GM06990 (cell line): Measurements from ENCODE around the gene UBN1.

Experiments
- DNase-seq: peaks from one replicate; pipeline ENCODE4 v3.0.0-alpha.2; 2011; ENCODE audit not compliant: insufficient read length; ENCODE audit errors: extremely low read depth
- H3K27me3 ChIP-seq: replicated peaks from 2 replicates; pipeline ENCODE4 v1.6.0; 2011; ENCODE audit warnings: low read length; ENCODE audit not compliant: control insufficient read depth, insufficient read depth
- H3K36me3 ChIP-seq: 2 replicates; pipeline ENCODE4 v1.5.1; 2011; ENCODE audit warnings: low read length; ENCODE audit not compliant: control insufficient read depth, insufficient read depth
- H3K4me3 ChIP-seq: replicated peaks from 2 replicates; pipeline ENCODE4 v1.5.1; 2011; ENCODE audit warnings: low read depth, mild to moderate bottlenecking, control low read depth, low read length
- TF ChIP-seq, protein P1 (sequence below): IDR thresholded peaks from 2 replicates; pipeline ENCODE4 v1.5.1; 2011; ENCODE audit warnings: low read length, control low read depth, mild to moderate bottlenecking, inconsistent platforms; ENCODE audit not compliant: insufficient read depth, poor library complexity, severe bottlenecking

Gene UBN1

DNA sequence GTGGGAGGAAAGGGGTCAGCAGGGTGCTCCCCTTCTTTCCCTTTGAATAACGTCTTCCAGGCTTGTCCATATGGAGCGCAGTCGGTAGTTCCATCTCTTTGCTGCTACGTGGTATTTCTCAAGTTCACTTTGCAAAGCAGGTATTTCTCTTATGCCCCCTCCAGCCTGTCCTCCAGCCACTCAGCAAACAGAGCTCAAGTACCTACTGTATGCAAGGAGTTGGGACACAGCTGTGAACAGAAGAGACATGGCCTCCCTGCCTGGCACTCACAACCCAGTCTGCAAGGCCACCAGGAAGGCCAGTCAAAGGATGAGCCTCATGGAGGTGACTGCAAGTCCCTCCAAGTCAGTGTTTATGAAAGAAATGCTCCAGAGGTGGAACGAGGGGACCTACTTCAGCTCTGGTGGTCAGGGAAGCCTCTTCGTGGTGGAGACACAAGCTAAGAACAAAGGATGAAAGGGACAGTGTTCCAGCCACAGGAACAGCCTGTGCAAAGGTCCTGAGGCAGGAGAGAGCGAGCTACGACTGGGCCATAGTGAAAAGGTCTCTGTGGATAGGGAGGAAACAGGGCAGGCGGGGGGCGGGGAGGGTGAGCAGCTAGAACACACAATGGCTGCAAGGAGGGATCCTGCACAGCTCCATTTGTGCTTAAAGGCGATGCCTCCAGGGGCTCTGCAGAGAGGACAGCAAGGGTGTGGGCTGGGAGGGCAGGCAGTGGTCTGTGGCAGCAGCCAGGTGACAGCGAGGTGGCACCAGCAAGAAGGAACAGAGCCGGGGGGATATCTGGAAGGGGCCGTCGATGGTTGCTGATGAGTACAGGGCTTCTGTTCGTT is 57.0 kb downstream of the UBN1 start:
- DNase-seq: no peak
- H3K36me3 ChIP-seq: no peaks in the 10 kb centered on the region
- no peak overlapping the region for H3K4me3 ChIP-seq
- no peaks in the 10 kb centered on the region; the same call in none of the 2 replicates for H3K27me3 ChIP-seq
- TF ChIP-seq, protein P1, sequence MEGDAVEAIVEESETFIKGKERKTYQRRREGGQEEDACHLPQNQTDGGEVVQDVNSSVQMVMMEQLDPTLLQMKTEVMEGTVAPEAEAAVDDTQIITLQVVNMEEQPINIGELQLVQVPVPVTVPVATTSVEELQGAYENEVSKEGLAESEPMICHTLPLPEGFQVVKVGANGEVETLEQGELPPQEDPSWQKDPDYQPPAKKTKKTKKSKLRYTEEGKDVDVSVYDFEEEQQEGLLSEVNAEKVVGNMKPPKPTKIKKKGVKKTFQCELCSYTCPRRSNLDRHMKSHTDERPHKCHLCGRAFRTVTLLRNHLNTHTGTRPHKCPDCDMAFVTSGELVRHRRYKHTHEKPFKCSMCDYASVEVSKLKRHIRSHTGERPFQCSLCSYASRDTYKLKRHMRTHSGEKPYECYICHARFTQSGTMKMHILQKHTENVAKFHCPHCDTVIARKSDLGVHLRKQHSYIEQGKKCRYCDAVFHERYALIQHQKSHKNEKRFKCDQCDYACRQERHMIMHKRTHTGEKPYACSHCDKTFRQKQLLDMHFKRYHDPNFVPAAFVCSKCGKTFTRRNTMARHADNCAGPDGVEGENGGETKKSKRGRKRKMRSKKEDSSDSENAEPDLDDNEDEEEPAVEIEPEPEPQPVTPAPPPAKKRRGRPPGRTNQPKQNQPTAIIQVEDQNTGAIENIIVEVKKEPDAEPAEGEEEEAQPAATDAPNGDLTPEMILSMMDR: no peak

DNA sequence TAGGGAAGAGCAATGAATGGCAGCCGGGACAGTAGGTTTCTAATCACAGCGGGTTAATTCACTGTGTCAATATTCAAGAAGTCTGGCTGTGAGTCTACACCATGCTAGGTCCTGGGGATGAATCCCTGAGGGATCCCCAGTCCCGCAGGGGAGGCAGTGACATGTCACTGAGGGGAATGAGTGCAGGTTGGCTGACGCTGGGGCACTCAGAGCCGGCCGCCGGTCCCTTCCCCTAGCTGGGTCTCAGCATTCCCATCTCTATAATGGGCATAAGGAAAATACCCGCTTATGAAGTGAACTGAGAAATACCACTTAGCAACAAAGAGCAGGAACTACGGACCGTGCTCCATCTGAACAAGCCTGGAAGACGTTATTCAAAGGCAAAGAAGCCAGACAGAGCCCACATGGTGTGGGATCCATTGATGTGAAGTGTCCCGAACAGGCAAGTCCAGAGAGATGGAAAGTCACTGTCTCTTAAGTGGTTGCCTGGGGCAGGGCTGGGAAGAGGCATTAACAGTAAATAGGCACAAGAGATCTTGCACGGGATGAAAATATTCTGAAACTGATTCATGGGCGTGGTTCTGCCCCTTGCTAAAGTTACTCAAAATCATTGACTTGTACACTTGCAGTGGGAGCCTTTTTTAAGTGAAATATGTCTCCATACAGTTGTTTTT is 57.8 kb downstream of the UBN1 start:
- DNase-seq: no peak
- Histone ChIP-seq H3K4me3 (no peak overlapping the region), H3K27me3 (no peaks in the 10 kb centered on the region; the same call in none of the 2 replicates), H3K36me3 (no peaks in the 10 kb centered on the region)
- TF ChIP-seq, protein P1: no peak

DNA sequence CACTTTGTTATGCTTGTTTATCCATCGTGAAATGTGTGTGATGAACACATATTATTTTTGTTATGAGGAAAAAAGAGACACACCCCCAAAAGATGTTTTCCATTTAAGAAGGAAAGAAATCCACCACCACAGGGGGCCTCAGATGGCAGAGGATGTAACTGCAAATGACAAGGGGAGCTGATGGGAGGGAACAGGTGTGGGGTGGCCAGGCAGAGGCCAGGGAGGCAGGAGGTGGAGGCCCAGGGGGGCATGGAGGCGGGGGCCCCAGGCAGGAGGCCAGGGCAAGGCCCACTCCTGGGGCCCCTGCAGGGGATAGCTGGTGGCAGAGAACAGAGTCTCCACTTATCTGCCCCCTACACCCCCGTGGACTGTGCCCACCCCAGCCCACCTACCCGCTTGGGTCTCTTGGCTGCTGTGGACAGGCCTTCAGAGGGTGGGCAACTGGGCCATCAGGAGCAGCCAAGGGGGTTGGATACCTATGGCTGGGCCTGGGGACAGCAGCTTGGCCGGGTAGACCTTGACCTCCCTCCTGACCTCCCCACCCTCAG is 61.6 kb downstream of the UBN1 start:
- no peak overlapping the region for H3K4me3 ChIP-seq
- DNase-seq: no peak
- TF ChIP-seq, protein P1: no peak
- no peaks in the 10 kb centered on the region; the same call in 1 of the 2 replicates for H3K27me3 ChIP-seq
- no peaks in the 10 kb centered on the region for H3K36me3 ChIP-seq

DNA sequence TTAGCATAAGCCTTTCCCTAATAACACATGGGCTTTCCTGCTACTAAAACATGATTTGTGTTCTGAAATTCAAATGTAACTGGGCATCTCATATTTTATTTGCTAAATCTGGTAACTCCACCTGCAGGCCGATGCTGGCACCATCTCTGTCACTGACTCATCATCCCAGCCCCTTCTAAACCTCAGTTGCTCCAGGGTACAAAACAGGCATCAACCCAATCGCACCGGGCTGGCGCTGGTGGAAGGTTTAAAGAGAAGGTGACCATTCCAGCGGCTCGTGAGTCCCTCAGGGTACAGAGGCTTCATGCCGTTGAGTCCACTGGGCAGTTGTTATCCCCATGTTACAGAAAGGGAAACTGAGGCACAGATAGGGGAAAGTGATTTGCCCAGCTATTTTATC is 62.5 kb downstream of the UBN1 start:
- Histone ChIP-seq H3K4me3 (no peak overlapping the region), H3K36me3 (no peaks in the 10 kb centered on the region), H3K27me3 (no peaks in the 10 kb centered on the region; the same call in 1 of the 2 replicates)
- TF ChIP-seq, protein P1: no peak
- no peak for DNase-seq

DNA sequence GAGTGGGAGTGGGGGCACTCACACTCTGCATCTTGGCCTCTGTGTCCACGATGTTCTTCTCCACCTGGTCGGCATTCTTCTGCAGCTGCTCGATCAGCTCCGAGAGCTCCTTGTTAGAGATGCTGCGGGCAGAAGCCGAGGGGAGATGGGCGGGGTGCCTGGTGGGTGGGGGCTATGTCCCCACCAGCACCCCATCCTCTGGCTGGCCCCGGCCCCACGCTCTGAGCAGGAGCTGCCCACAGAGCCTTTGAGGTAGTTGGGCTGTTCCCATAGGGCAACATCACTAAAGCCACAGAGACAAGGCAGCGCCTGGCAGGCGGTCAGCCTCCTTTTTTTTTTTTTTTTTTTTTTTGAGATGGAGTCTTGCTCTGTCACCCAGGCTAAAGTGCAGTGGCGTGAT is 63.5 kb downstream of the UBN1 start:
- TF ChIP-seq, protein P1: no peak
- no peaks in the 10 kb centered on the region for H3K36me3 ChIP-seq
- H3K4me3 ChIP-seq: no peak overlapping the region
- no peak for DNase-seq
- no peaks in the 10 kb centered on the region for H3K27me3 ChIP-seq
